Measurements from ENCODE around the gene GCKR. TPM values are rescaled to one million over a fixed set of nuclear protein-coding genes. Genes with fewer than 3 reads are reported as not detected.
"Not testable (repeated sequence)": the region's sequence is repeated elsewhere in the genome, so short reads cannot be mapped to it uniquely, and the experiment has no call there.

Gene GCKR
- total RNA-seq, 1 donor from 2014 or later, result 0.88 TPM

GRCh38 chr2:27506587-27506986 lies 9.9 kb downstream of the GCKR start:
- DNase-seq (ENCODE audit: extremely low read depth, low read depth, low spot score), result no peak

- no peak for DNase-seq (ENCODE audit: extremely low read depth, low read depth, low spot score)
Measured at GRCh38 chr2:27507293-27507692, 10.7 kb downstream of the GCKR start.

- no peak for DNase-seq (ENCODE audit: extremely low read depth, low read depth, low spot score)
Measured at GRCh38 chr2:27509326-27509725, 12.7 kb downstream of the GCKR start.

- no peak for DNase-seq (ENCODE audit: extremely low read depth, low read depth, low spot score)
Measured at GRCh38 chr2:27518113-27518781, 21.6 kb downstream of the GCKR start.

- DNase-seq (ENCODE audit: extremely low read depth, low read depth, low spot score), result no peak
Measured at GRCh38 chr2:27518782-27519113, 22.1 kb downstream of the GCKR start.

- DNase-seq (ENCODE audit: extremely low read depth, low read depth, low spot score), result no peak
Measured at GRCh38 chr2:27520316-27520715, 23.7 kb downstream of the GCKR start.

- DNase-seq (ENCODE audit: extremely low read depth, low read depth, low spot score), result no peak
Measured at GRCh38 chr2:27522400-27522945, 25.8 kb downstream of the GCKR start.

- DNase-seq (ENCODE audit: extremely low read depth, low read depth, low spot score), result no peak
Measured at GRCh38 chr2:27527182-27527581, 30.5 kb downstream of the GCKR start.

GRCh38 chr2:27531983-27532382 lies 35.3 kb downstream of the GCKR start:
- no peak for DNase-seq (ENCODE audit: extremely low read depth, low read depth, low spot score)

GRCh38 chr2:27537287-27537686 lies 40.6 kb downstream of the GCKR start:
- no peak for DNase-seq (ENCODE audit: extremely low read depth, low read depth, low spot score)

GRCh38 chr2:27538839-27539450 lies 42.3 kb downstream of the GCKR start:
- DNase-seq (ENCODE audit: extremely low read depth, low read depth, low spot score), result not testable (repeated sequence)

GRCh38 chr2:27539649-27540048 lies 43.0 kb downstream of the GCKR start:
- not testable (repeated sequence) for DNase-seq (ENCODE audit: extremely low read depth, low read depth, low spot score)

GRCh38 chr2:27544143-27544821 lies 47.6 kb downstream of the GCKR start:
- no peak for DNase-seq (ENCODE audit: extremely low read depth, low read depth, low spot score)

GRCh38 chr2:27545348-27546141 lies 48.9 kb downstream of the GCKR start:
- no peak for DNase-seq (ENCODE audit: extremely low read depth, low read depth, low spot score)

GRCh38 chr2:27549303-27549702 lies 52.7 kb downstream of the GCKR start:
- DNase-seq (ENCODE audit: extremely low read depth, low read depth, low spot score), result no peak

GRCh38 chr2:27551514-27551913 lies 54.9 kb downstream of the GCKR start:
- DNase-seq (ENCODE audit: extremely low read depth, low read depth, low spot score), result no peak

GRCh38 chr2:27552941-27553340 lies 56.3 kb downstream of the GCKR start:
- DNase-seq (ENCODE audit: extremely low read depth, low read depth, low spot score), result no peak

GRCh38 chr2:27554451-27554850 lies 57.8 kb downstream of the GCKR start:
- DNase-seq (ENCODE audit: extremely low read depth, low read depth, low spot score), result not testable (repeated sequence)

- DNase-seq (ENCODE audit: extremely low read depth, low read depth, low spot score), result no peak
Measured at GRCh38 chr2:27559228-27559627, 62.6 kb downstream of the GCKR start.

GRCh38 chr2:27561060-27561459 lies 64.4 kb downstream of the GCKR start:
- DNase-seq (ENCODE audit: extremely low read depth, low read depth, low spot score), result no peak

- peak; percentile 66 for DNase-seq (ENCODE audit: extremely low read depth, low read depth, low spot score)
Measured at GRCh38 chr2:27566628-27567027, 70.0 kb downstream of the GCKR start.
